ENCODE data around the gene MYPOP. TPM values are rescaled to one million over a fixed set of nuclear protein-coding genes. Genes with fewer than 3 reads are reported as not detected.

The MYPOP gene
- polyA plus RNA-seq, 2 donors = 3.2 to 3.5 TPM

- 53 to 55% methylated on average over 68 to 72 of the region's 72 CpGs for WGBS, 2 donors
Measured at GRCh38 chr19:45884682-45885555, 17.5 kb downstream of the MYPOP start.

GRCh38 chr19:45883881-45884681 lies 18.3 kb downstream of the MYPOP start:
- peaks cover 9 to 21% of the 10 kb centered on the region in 2 donors for H3K4me1 ChIP-seq (ENCODE audit: control insufficient read depth in 2 of 2, insufficient read depth in 2 of 2, low read length in 1 of 2)
- WGBS, 2 donors = 74 to 83% methylated on average over 55 to 57 of the region's 57 CpGs
- no peak overlapping the region for H3K4me3 ChIP-seq (ENCODE audit: low read depth in 1 of 2, low read length in 2 of 2)
- no peaks in the 10 kb centered on the region for H3K27me3 ChIP-seq (ENCODE audit: control insufficient read depth in 1 of 2, insufficient read depth in 2 of 2, low read length in 2 of 2)
- H3K9me3 ChIP-seq (ENCODE audit: control insufficient read depth in 2 of 2, insufficient read depth in 1 of 2, low read depth in 1 of 2, low read length in 1 of 2) = no peaks in the 10 kb centered on the region
- no peak overlapping the region for H3K27ac ChIP-seq (ENCODE audit: low read depth in 2 of 2, low read length in 1 of 2)
- peaks cover 0 to 2% of the 10 kb centered on the region in 2 donors for H3K36me3 ChIP-seq (ENCODE audit: control insufficient read depth in 2 of 2, insufficient read depth in 2 of 2, low read length in 1 of 2)

More at GRCh38 chr19:45884682-45885555, 17.5 kb downstream of the MYPOP start:
- Histone ChIP-seq H3K36me3 (ENCODE audit: control insufficient read depth in 2 of 2, insufficient read depth in 2 of 2, low read length in 1 of 2) (peaks cover 0 to 2% of the 10 kb centered on the region in 2 donors), H3K27me3 (ENCODE audit: control insufficient read depth in 1 of 2, insufficient read depth in 2 of 2, low read length in 2 of 2) (no peaks in the 10 kb centered on the region), H3K27ac (ENCODE audit: low read depth in 2 of 2, low read length in 1 of 2) (peak overlapping the region; percentile 90 to 95), H3K4me1 (ENCODE audit: control insufficient read depth in 2 of 2, insufficient read depth in 2 of 2, low read length in 1 of 2) (peaks cover 9 to 21% of the 10 kb centered on the region in 2 donors), H3K9me3 (ENCODE audit: control insufficient read depth in 2 of 2, insufficient read depth in 1 of 2, low read depth in 1 of 2, low read length in 1 of 2) (no peaks in the 10 kb centered on the region), H3K4me3 (ENCODE audit: low read depth in 1 of 2, low read length in 2 of 2) (peak overlapping the region; percentile 59 to 83)

DNA sequence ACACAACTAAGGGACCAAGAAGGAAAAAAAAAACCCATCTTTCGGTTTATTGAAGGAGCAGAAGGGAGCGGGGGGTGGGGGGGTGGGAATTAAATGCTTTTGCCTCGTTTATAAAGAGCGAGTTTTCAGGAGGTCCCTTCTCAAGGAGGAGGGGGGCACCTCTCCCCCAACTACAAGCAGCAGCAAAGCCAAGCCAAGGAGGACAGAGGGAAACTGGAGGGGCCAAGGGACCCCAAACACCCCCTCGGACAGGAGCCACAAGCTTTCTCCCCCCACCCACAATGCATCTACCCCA lies 18.9 kb downstream of the MYPOP start:
- Histone ChIP-seq H3K4me1 (ENCODE audit: control insufficient read depth in 2 of 2, insufficient read depth in 2 of 2, low read length in 1 of 2) (peaks cover 9 to 21% of the 10 kb centered on the region in 2 donors), H3K27ac (ENCODE audit: low read depth in 2 of 2, low read length in 1 of 2) (no peak overlapping the region), H3K4me3 (ENCODE audit: low read depth in 1 of 2, low read length in 2 of 2) (no peak overlapping the region), H3K27me3 (ENCODE audit: control insufficient read depth in 1 of 2, insufficient read depth in 2 of 2, low read length in 2 of 2) (no peaks in the 10 kb centered on the region), H3K9me3 (ENCODE audit: control insufficient read depth in 2 of 2, insufficient read depth in 1 of 2, low read depth in 1 of 2, low read length in 1 of 2) (no peaks in the 10 kb centered on the region), H3K36me3 (ENCODE audit: control insufficient read depth in 2 of 2, insufficient read depth in 2 of 2, low read length in 1 of 2) (peaks cover 0 to 2% of the 10 kb centered on the region in 2 donors)
- 13 to 22% methylated on average over 5 of the region's 5 CpGs for WGBS, 2 donors

DNA sequence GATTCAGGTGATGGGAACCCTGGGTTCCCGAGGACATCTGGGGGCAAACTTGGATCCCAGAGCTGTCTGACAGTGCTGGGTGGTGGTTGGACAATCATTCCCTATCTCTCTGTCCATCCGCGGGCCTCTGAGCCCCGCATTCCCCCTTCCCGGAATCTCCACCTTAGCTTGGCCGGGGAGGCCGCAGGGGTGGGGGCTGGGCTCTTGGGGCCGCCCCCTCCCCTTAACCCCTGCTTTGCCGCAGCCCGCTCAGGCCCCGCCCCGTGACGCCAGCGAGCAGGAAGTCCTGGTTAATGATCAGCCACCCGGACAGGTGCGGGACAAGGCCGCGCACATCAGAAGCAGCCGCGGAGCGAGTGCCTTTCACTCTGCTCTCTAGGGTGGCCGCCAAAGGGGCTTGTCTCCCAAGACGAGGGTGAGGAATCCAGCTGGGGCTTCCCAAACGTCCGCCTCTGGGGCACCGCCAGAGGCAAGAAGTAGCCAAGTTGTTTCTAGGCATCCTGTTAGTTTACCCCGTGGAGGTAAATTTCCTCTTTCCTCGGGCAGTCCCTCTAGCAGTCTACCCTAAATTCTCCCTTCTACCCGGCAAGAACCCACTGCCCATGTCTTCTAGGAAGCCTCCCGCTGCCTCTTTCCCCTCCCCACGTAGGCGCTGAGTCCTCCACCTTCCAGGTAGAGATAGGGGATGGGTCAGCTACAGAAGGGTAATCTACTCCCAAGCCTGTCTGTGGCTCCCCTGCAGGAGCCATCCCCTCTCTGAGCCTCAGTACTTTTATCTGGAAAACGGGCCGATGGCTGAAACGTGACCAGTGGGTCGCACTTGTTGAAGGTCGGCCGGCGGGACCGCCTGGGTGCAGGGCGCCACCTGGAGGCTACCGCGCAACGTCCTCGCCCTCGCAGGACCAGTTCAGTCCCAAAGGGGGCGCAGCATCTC lies 19.5 kb downstream of the MYPOP start:
- H3K4me3 ChIP-seq (ENCODE audit: low read depth in 1 of 2, low read length in 2 of 2) = peak overlapping the region; percentile 42 to 51
- H3K27ac ChIP-seq (ENCODE audit: low read depth in 2 of 2, low read length in 1 of 2) = peak overlapping the region in 1 of 2 donors; percentile 39
- WGBS, 2 donors = 16% methylated on average over 46 to 47 of the region's 47 CpGs
- peaks cover 0 to 2% of the 10 kb centered on the region in 2 donors for H3K36me3 ChIP-seq (ENCODE audit: control insufficient read depth in 2 of 2, insufficient read depth in 2 of 2, low read length in 1 of 2)
- peaks cover 9 to 21% of the 10 kb centered on the region in 2 donors for H3K4me1 ChIP-seq (ENCODE audit: control insufficient read depth in 2 of 2, insufficient read depth in 2 of 2, low read length in 1 of 2)
- no peaks in the 10 kb centered on the region for H3K27me3 ChIP-seq (ENCODE audit: control insufficient read depth in 1 of 2, insufficient read depth in 2 of 2, low read length in 2 of 2)
- H3K9me3 ChIP-seq (ENCODE audit: control insufficient read depth in 2 of 2, insufficient read depth in 1 of 2, low read depth in 1 of 2, low read length in 1 of 2) = no peaks in the 10 kb centered on the region

GRCh38 chr19:45881909-45882528 lies 20.4 kb downstream of the MYPOP start:
- Histone ChIP-seq H3K36me3 (ENCODE audit: control insufficient read depth in 2 of 2, insufficient read depth in 2 of 2, low read length in 1 of 2) (peaks cover 0 to 2% of the 10 kb centered on the region in 2 donors), H3K4me3 (ENCODE audit: low read depth in 1 of 2, low read length in 2 of 2) (no peak overlapping the region), H3K4me1 (ENCODE audit: control insufficient read depth in 2 of 2, insufficient read depth in 2 of 2, low read length in 1 of 2) (peaks cover 9 to 21% of the 10 kb centered on the region in 2 donors), H3K27me3 (ENCODE audit: control insufficient read depth in 1 of 2, insufficient read depth in 2 of 2, low read length in 2 of 2) (no peaks in the 10 kb centered on the region), H3K27ac (ENCODE audit: low read depth in 2 of 2, low read length in 1 of 2) (no peak overlapping the region), H3K9me3 (ENCODE audit: control insufficient read depth in 2 of 2, insufficient read depth in 1 of 2, low read depth in 1 of 2, low read length in 1 of 2) (no peaks in the 10 kb centered on the region)
- WGBS, 2 donors = 34 to 53% methylated on average over 4 of the region's 4 CpGs

GRCh38 chr19:45881082-45881908 lies 21.1 kb downstream of the MYPOP start:
- Histone ChIP-seq H3K4me3 (ENCODE audit: low read depth in 1 of 2, low read length in 2 of 2) (no peak overlapping the region), H3K27me3 (ENCODE audit: control insufficient read depth in 1 of 2, insufficient read depth in 2 of 2, low read length in 2 of 2) (no peaks in the 10 kb centered on the region), H3K36me3 (ENCODE audit: control insufficient read depth in 2 of 2, insufficient read depth in 2 of 2, low read length in 1 of 2) (peaks cover 0 to 2% of the 10 kb centered on the region in 2 donors), H3K4me1 (ENCODE audit: control insufficient read depth in 2 of 2, insufficient read depth in 2 of 2, low read length in 1 of 2) (peaks cover 9 to 21% of the 10 kb centered on the region in 2 donors), H3K9me3 (ENCODE audit: control insufficient read depth in 2 of 2, insufficient read depth in 1 of 2, low read depth in 1 of 2, low read length in 1 of 2) (no peaks in the 10 kb centered on the region), H3K27ac (ENCODE audit: low read depth in 2 of 2, low read length in 1 of 2) (no peak overlapping the region)
- 64 to 80% methylated on average over 10 of the region's 10 CpGs for WGBS, 2 donors

GRCh38 chr19:45879971-45880370 lies 22.4 kb downstream of the MYPOP start:
- Histone ChIP-seq H3K4me3 (ENCODE audit: low read depth in 1 of 2, low read length in 2 of 2) (no peak overlapping the region), H3K4me1 (ENCODE audit: control insufficient read depth in 2 of 2, insufficient read depth in 2 of 2, low read length in 1 of 2) (peaks cover 9 to 18% of the 10 kb centered on the region in 2 donors), H3K36me3 (ENCODE audit: control insufficient read depth in 2 of 2, insufficient read depth in 2 of 2, low read length in 1 of 2) (peaks cover 0 to 2% of the 10 kb centered on the region in 2 donors), H3K27ac (ENCODE audit: low read depth in 2 of 2, low read length in 1 of 2) (no peak overlapping the region), H3K27me3 (ENCODE audit: control insufficient read depth in 1 of 2, insufficient read depth in 2 of 2, low read length in 2 of 2) (no peaks in the 10 kb centered on the region), H3K9me3 (ENCODE audit: control insufficient read depth in 2 of 2, insufficient read depth in 1 of 2, low read depth in 1 of 2, low read length in 1 of 2) (no peaks in the 10 kb centered on the region)
- 64 to 78% methylated on average over 2 of the region's 2 CpGs for WGBS, 2 donors

GRCh38 chr19:45879055-45879454 lies 23.4 kb downstream of the MYPOP start:
- Histone ChIP-seq H3K27me3 (ENCODE audit: control insufficient read depth in 1 of 2, insufficient read depth in 2 of 2, low read length in 2 of 2) (no peaks in the 10 kb centered on the region), H3K4me1 (ENCODE audit: control insufficient read depth in 2 of 2, insufficient read depth in 2 of 2, low read length in 1 of 2) (peaks cover 5 to 9% of the 10 kb centered on the region in 2 donors), H3K27ac (ENCODE audit: low read depth in 2 of 2, low read length in 1 of 2) (no peak overlapping the region), H3K36me3 (ENCODE audit: control insufficient read depth in 2 of 2, insufficient read depth in 2 of 2, low read length in 1 of 2) (no peaks in the 10 kb centered on the region), H3K4me3 (ENCODE audit: low read depth in 1 of 2, low read length in 2 of 2) (no peak overlapping the region), H3K9me3 (ENCODE audit: control insufficient read depth in 2 of 2, insufficient read depth in 1 of 2, low read depth in 1 of 2, low read length in 1 of 2) (no peaks in the 10 kb centered on the region)
- WGBS, 2 donors = 47 to 59% methylated on average over 6 to 8 of the region's 8 CpGs
